Lower leg skin (tissue), 3 donors: ENCODE results near the gene SLC17A3.

Experiments used
- CTCF ChIP-seq, 3 donors: fragments of 450-650 bp; IDR thresholded peaks; one replicate each; pipeline ENCODE4 v1.5.1; 2016; ENCODE audit warnings: antibody characterized with exemption in 3 of 3, mild to moderate bottlenecking in 3 of 3, moderate library complexity in 2 of 3
- POLR2A ChIP-seq, 2 donors: fragments of 450-650 bp; IDR thresholded peaks; one replicate each; pipeline ENCODE4 v1.6.1; 2016 to 2017; ENCODE audit warnings: antibody characterized with exemption in 2 of 2, mild to moderate bottlenecking in 1 of 2, moderate library complexity in 1 of 2

GRCh38 chr6:25903467-25904099, 29.5 kb upstream of the SLC17A3 start:
- TF ChIP-seq CTCF (IDR thresholded peaks at IDR 0.05): no peak
- no peak for TF ChIP-seq POLR2A (IDR thresholded peaks at IDR 0.05)
